ENCODE measurements around the gene TRIP13. TPM values are rescaled to one million over a fixed set of nuclear protein-coding genes. Genes with fewer than 3 reads are reported as not detected.
A peak's percentile ranks its signal among the peaks of the same experiment; 100 is the strongest.

TRIP13 gene
- total and polyA plus RNA-seq, 12 donors = 0.30 to 5.0 (median 0.78) TPM

GRCh38 chr5:964821-965220 lies 72.1 kb downstream of the TRIP13 start:
- no peaks in the 10 kb centered on the region for H3K36me3 ChIP-seq (replicated peaks in 1 of 2)
- H3K4me1 ChIP-seq (replicated peaks in 1 of 2) = no peaks in the 10 kb centered on the region
- H3K9me3 ChIP-seq (replicated peaks in 1 of 3) = no peaks in the 10 kb centered on the region
- H3K27me3 ChIP-seq = peaks cover 8% of the 10 kb centered on the region
- 78 to 81% (median 81%) methylated on average over 9 to 10 of the region's 10 CpGs for WGBS, 4 donors
- DNase-seq = no peak
- H3K4me3 ChIP-seq = no peak overlapping the region
- intact Hi-C loops (cut with DNase I) = no loop called here
- TF ChIP-seq, protein P1, sequence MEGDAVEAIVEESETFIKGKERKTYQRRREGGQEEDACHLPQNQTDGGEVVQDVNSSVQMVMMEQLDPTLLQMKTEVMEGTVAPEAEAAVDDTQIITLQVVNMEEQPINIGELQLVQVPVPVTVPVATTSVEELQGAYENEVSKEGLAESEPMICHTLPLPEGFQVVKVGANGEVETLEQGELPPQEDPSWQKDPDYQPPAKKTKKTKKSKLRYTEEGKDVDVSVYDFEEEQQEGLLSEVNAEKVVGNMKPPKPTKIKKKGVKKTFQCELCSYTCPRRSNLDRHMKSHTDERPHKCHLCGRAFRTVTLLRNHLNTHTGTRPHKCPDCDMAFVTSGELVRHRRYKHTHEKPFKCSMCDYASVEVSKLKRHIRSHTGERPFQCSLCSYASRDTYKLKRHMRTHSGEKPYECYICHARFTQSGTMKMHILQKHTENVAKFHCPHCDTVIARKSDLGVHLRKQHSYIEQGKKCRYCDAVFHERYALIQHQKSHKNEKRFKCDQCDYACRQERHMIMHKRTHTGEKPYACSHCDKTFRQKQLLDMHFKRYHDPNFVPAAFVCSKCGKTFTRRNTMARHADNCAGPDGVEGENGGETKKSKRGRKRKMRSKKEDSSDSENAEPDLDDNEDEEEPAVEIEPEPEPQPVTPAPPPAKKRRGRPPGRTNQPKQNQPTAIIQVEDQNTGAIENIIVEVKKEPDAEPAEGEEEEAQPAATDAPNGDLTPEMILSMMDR (IDR thresholded peaks at IDR 0.05) = no peak
- no peak for TF ChIP-seq POLR2A (IDR thresholded peaks at IDR 0.05)
- H3K27ac ChIP-seq = peak overlapping the region in 2 of 5 donors; percentile 26 to 85

DNA sequence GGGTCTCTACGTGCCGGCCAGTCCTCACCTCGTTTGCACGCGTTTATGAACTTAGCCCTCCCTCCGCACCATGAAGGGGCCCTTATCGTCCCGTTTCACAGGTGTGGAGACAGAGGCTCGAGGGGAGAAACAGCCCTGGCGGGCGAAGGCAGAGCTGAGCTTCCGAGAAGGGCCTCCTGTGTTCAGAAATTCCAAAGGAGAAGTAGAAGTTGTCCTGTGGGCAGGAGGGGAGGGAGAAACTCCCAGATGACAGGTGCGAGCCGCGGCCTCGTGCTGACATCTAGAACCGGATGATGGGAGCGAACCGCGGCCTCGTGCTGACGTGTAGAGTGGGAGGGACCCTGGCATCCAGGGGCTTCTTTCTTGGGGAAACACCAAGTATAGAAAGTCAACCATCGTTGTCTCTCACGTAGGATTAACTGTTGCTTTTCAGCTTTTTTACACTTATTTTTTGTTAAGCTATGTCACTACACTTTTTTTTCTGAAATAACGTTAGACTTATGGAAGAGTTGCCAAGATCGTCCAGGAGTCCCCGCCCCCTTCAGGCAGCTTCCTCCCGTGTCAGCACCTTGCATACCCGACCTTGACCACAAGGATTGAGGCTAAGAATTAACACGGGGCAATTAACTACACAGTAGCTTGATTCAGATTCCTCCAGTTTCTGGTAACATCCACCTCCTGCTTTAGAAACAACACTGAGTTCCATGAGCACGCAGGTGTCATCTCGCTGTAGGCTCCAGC lies 73.1 kb downstream of the TRIP13 start:
- Histone ChIP-seq H3K36me3 (replicated peaks in 1 of 2) (no peaks in the 10 kb centered on the region), H3K27me3 (peaks cover 8% of the 10 kb centered on the region), H3K9me3 (replicated peaks in 1 of 3) (no peaks in the 10 kb centered on the region), H3K4me1 (replicated peaks in 1 of 2) (no peaks in the 10 kb centered on the region), H3K27ac (no peak overlapping the region), H3K4me3 (no peak overlapping the region)
- DNase-seq = no peak
- intact Hi-C loops (cut with DNase I) = no loop called here
- 73 to 79% (median 79%) methylated on average over 30 to 32 of the region's 32 CpGs for WGBS, 4 donors
- TF ChIP-seq POLR2A (IDR thresholded peaks at IDR 0.05) = no peak
- TF ChIP-seq, protein P1 (IDR thresholded peaks at IDR 0.05) = no peak

DNA sequence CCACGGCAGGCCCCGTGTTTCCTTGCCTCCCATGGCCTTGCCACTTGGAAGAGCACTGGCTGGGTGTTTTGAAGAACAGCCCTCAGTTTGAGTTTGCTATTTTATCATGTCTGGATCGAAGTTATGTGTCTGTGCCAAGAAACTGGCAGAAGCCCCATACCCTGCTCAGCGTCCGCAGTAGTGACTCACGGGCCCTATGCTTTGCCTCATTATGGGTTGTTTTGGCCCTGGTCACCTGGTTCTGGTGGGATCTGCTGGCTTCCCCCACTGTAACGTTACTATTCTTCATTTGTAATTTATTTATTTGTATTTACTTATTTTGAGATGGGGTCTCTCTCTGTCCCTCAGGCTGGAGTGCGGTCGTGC lies 73.6 kb downstream of the TRIP13 start:
- intact Hi-C loops (cut with DNase I) = no loop called here
- 70 to 85% (median 77%) methylated on average over 8 to 9 of the region's 9 CpGs for WGBS, 4 donors
- Histone ChIP-seq H3K36me3 (replicated peaks in 1 of 2) (no peaks in the 10 kb centered on the region), H3K9me3 (replicated peaks in 1 of 3) (no peaks in the 10 kb centered on the region), H3K4me1 (replicated peaks in 1 of 2) (no peaks in the 10 kb centered on the region), H3K27ac (no peak overlapping the region), H3K27me3 (peaks cover 8% of the 10 kb centered on the region), H3K4me3 (no peak overlapping the region)
- TF ChIP-seq, protein P1 (IDR thresholded peaks at IDR 0.05) = no peak
- no peak for TF ChIP-seq POLR2A (IDR thresholded peaks at IDR 0.05)
- no peak for DNase-seq

GRCh38 chr5:966941-967340 lies 74.3 kb downstream of the TRIP13 start:
- WGBS, 4 donors = 81 to 84% (median 83%) methylated on average over 6 of the region's 6 CpGs
- intact Hi-C loops (cut with DNase I) = no loop called here

More at GRCh38 chr5:966941-967340, 74.3 kb downstream of the TRIP13 start:
- Histone ChIP-seq H3K27me3 (peaks cover 8% of the 10 kb centered on the region), H3K9me3 (replicated peaks in 1 of 3) (no peaks in the 10 kb centered on the region), H3K27ac (no peak overlapping the region), H3K36me3 (replicated peaks in 1 of 2) (no peaks in the 10 kb centered on the region), H3K4me3 (no peak overlapping the region), H3K4me1 (replicated peaks in 1 of 2) (no peaks in the 10 kb centered on the region)
- DNase-seq = no peak
- TF ChIP-seq POLR2A (IDR thresholded peaks at IDR 0.05) = no peak
- TF ChIP-seq, protein P1 (IDR thresholded peaks at IDR 0.05) = no peak

Other genes with a start within 250 kb of the TRIP13 start
- gene TPPP, start 199.5 kb upstream of the TRIP13 start, total RNA-seq = 1 to 10 TPM in 7 of 9 donors, under 1 TPM in 2; 0.39 to 9.1 (median 1.6) TPM
- 1 to 10 TPM in 2 of 3 donors, under 1 TPM in 1; 0.94 to 4.0 (median 3.1) TPM for gene TPPP, start 199.5 kb upstream of the TRIP13 start, polyA plus RNA-seq
- gene ZDHHC11B, start 108.2 kb upstream of the TRIP13 start, total RNA-seq = 1 to 10 TPM in 3 of 9 donors, under 1 TPM in 4, not detected in 2; 0.64 to 4.6 (median 0.89) TPM
- gene ZDHHC11B, start 108.2 kb upstream of the TRIP13 start, polyA plus RNA-seq = 1 to 10 TPM; 1.7 to 7.8 (median 5.2) TPM
- 1 to 10 TPM in 6 of 9 donors, under 1 TPM in 1, not detected in 2; 0.57 to 4.0 (median 2.7) TPM for gene ZDHHC11, start 41.9 kb upstream of the TRIP13 start, total RNA-seq
- gene ZDHHC11, start 41.9 kb upstream of the TRIP13 start, polyA plus RNA-seq = 1 to 10 TPM; 1.1 to 8.6 (median 4.3) TPM
- gene BRD9, start 83 bp upstream of the TRIP13 start, total RNA-seq = 10 to 100 TPM; 11.3 to 32.4 (median 24.4) TPM
- 10 to 100 TPM; 27.5 to 39.5 (median 35.5) TPM for gene BRD9, start 83 bp upstream of the TRIP13 start, polyA plus RNA-seq
- 10 to 100 TPM in 4 of 9 donors, 1 to 10 TPM in 4, under 1 TPM in 1; 0.22 to 25.5 (median 9.6) TPM for gene NKD2, start 115.9 kb downstream of the TRIP13 start, total RNA-seq
- 10 to 100 TPM in 2 of 3 donors, under 1 TPM in 1; 0.92 to 32.8 (median 18.1) TPM for gene NKD2, start 115.9 kb downstream of the TRIP13 start, polyA plus RNA-seq
- gene SLC12A7, start 219.2 kb downstream of the TRIP13 start, total RNA-seq = 10 to 100 TPM in 8 of 9 donors, 1 to 10 TPM in 1; 1.3 to 52.6 (median 29.4) TPM
- 10 to 100 TPM in 2 of 3 donors, 1 to 10 TPM in 1; 5.5 to 25.8 (median 18.6) TPM for gene SLC12A7, start 219.2 kb downstream of the TRIP13 start, polyA plus RNA-seq